Measurements from ENCODE around the gene UBE2E1.
"Not testable (repeated sequence)": the region's sequence is repeated elsewhere in the genome, so short reads cannot be mapped to it uniquely, and the experiment has no call there.

UBE2E1 gene

GRCh38 chr3:23837286-23837685, 31.5 kb downstream of the UBE2E1 start:
- Histone ChIP-seq H3K27ac (no peak overlapping the region), H3K27me3 (no peaks in the 10 kb centered on the region), H3K4me3 (no peak overlapping the region), H3K36me3 (no peaks in the 10 kb centered on the region), H3K9me3 (no peaks in the 10 kb centered on the region), H3K4me1 (peaks cover 0 to 26% (median 12%) of the 10 kb centered on the region in 4 donors)
- no peak for TF ChIP-seq CTCF (IDR thresholded peaks at IDR 0.05)
- no peak for DNase-seq
- intact Hi-C loops (cut with DNase I; ENCODE audit: low total_unique reads), result no loop called here

- H3K9me3 ChIP-seq, result no peaks in the 10 kb centered on the region
- no peak for DNase-seq
- no peak for TF ChIP-seq CTCF (IDR thresholded peaks at IDR 0.05)
- no peak overlapping the region for H3K27ac ChIP-seq
- H3K4me1 ChIP-seq, result peaks cover 0 to 26% (median 12%) of the 10 kb centered on the region in 4 donors
- no peak overlapping the region for H3K4me3 ChIP-seq
- H3K36me3 ChIP-seq, result no peaks in the 10 kb centered on the region
- no peaks in the 10 kb centered on the region for H3K27me3 ChIP-seq
- intact Hi-C loops (cut with DNase I; ENCODE audit: low total_unique reads), result no loop called here
Measured at GRCh38 chr3:23837691-23838090, 31.9 kb downstream of the UBE2E1 start.

- H3K27me3 ChIP-seq, result no peaks in the 10 kb centered on the region
- H3K4me3 ChIP-seq, result no peak overlapping the region
- peaks cover 0 to 22% (median 12%) of the 10 kb centered on the region in 4 donors for H3K4me1 ChIP-seq
- no peaks in the 10 kb centered on the region for H3K36me3 ChIP-seq
- intact Hi-C loops (cut with DNase I; ENCODE audit: low total_unique reads), result no loop called here
- TF ChIP-seq CTCF (IDR thresholded peaks at IDR 0.05), result no peak
- no peaks in the 10 kb centered on the region for H3K9me3 ChIP-seq
- DNase-seq, result no peak
- H3K27ac ChIP-seq, result no peak overlapping the region
Measured at GRCh38 chr3:23840521-23840920, 34.8 kb downstream of the UBE2E1 start.

- no peak for DNase-seq
- intact Hi-C loops (cut with DNase I; ENCODE audit: low total_unique reads), result no loop called here
- no peak for TF ChIP-seq CTCF (IDR thresholded peaks at IDR 0.05)
Measured at GRCh38 chr3:23843869-23844268, 38.1 kb downstream of the UBE2E1 start.

GRCh38 chr3:23845326-23846216, 39.8 kb downstream of the UBE2E1 start:
- no peak overlapping the region for H3K4me3 ChIP-seq
- no peaks in the 10 kb centered on the region for H3K4me1 ChIP-seq
- no peak for TF ChIP-seq CTCF (IDR thresholded peaks at IDR 0.05)
- intact Hi-C loops (cut with DNase I; ENCODE audit: low total_unique reads), result no loop called here
- H3K36me3 ChIP-seq, result no peaks in the 10 kb centered on the region
- no peaks in the 10 kb centered on the region for H3K9me3 ChIP-seq
- H3K27me3 ChIP-seq, result no peaks in the 10 kb centered on the region
- H3K27ac ChIP-seq, result no peak overlapping the region
- no peak for DNase-seq

More at GRCh38 chr3:23843869-23844268, 38.1 kb downstream of the UBE2E1 start:
- no peaks in the 10 kb centered on the region for H3K27me3 ChIP-seq
- H3K27ac ChIP-seq, result no peak overlapping the region
- no peaks in the 10 kb centered on the region for H3K36me3 ChIP-seq
- no peaks in the 10 kb centered on the region for H3K9me3 ChIP-seq
- H3K4me1 ChIP-seq, result peaks cover 0 to 4% (median 0%) of the 10 kb centered on the region in 4 donors
- no peak overlapping the region for H3K4me3 ChIP-seq

- H3K36me3 ChIP-seq; intact Hi-C loops (cut with DNase I; ENCODE audit: low total_unique reads); H3K9me3 ChIP-seq; H3K4me1 ChIP-seq; H3K4me3 ChIP-seq; H3K27ac ChIP-seq; DNase-seq; H3K27me3 ChIP-seq: not testable (repeated sequence)
Measured at GRCh38 chr3:23849462-23849861, 43.7 kb downstream of the UBE2E1 start.
